HG02981 (cell line): ENCODE measurements around the gene NCOA3.
"Not testable (repeated sequence)": the region's sequence is repeated elsewhere in the genome, so short reads cannot be mapped to it uniquely, and the experiment has no call there.

Source experiments
- ATAC-seq: cut with Tn5 transposase; IDR thresholded peaks from one replicate; pipeline ENCODE4 v1.9.1; 2021; ENCODE audit warnings: mild to moderate bottlenecking, moderate library complexity; ENCODE audit not compliant: unreplicated experiment

Gene NCOA3

DNA sequence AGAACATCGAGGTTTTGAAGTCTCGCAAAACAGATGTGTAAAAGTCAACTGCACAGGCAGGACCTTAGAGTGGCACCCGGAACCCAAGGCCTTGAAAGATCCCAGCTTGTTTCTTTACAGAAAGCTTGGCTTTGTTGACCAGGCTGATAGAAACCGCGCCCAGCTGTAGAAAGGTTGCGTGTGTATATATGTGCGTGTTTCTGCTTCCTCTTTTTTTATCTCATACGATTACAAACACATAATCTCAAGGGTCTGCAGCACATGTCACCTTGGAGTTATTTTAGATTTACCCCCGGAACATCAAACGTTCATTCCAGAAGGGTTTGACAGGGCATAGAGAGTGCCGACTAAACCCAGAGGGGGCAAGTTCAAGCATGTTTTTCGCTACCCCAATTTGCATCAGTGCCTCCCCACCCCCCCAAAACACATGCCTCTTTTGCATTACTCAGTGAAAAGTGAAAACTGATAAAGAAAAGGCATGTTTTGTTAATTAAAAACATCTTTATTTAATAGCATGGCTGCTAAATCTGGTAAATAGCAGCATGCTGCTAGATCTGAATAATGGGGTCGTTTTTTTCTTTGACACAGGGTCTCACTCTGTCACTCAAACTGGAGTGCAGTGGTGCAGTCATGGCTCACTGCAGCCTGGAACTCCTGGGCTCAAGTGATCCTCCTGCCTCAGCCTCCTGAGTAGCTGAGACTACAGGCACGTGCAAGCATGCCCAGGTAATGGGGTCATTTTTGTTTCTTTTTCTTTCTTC is 33.2 kb upstream of the NCOA3 start:
- no peak for ATAC-seq

DNA sequence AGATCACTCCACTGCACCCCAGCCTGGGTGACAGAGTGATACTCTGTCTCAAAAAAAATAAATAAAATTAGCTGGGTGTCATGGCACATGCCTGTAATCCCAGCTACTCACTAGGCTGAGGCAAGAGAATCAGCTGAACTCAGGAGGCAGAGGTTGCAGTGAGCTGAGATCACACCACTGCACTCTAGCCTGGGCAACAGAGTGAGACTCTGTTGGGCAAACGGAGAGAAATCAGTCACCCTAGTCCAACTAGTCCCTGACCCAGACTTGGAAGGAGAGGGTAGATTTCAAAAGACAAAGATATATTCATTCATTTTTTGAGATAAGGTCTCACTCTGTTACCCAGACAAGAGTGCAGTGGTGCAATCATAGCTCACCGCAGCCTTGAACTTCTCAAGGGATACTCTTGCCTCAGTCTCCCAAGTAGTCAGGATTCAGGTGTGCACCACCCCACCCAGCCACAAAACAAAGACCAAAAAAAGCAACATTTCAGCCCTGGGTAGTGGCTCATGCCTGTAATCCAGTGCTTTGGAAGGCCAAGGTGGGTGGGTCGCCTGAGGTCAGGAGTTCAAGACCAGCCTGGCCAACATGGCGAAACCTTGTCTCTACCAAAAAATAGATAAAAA is 26.2 kb upstream of the NCOA3 start:
- ATAC-seq = no peak

DNA sequence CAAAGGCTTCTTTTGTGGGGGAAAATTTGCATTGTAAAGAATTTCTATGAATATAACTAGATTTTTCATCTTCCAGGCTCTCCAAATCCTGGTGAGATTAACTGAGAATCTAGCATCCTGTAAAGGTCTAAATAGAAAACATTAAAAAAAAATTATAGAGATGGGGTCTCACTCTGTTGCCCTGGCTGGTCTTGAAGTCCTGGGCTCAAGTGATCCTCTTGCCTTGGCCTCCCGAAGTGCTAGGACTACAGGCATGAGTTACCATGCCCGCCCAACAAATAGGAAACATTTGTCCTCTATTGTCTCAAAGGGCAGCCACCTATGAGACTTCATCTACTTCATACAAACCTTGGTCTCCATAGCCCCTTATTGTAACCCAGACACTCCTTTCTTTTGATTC is 25.2 kb upstream of the NCOA3 start:
- ATAC-seq = no peak

DNA sequence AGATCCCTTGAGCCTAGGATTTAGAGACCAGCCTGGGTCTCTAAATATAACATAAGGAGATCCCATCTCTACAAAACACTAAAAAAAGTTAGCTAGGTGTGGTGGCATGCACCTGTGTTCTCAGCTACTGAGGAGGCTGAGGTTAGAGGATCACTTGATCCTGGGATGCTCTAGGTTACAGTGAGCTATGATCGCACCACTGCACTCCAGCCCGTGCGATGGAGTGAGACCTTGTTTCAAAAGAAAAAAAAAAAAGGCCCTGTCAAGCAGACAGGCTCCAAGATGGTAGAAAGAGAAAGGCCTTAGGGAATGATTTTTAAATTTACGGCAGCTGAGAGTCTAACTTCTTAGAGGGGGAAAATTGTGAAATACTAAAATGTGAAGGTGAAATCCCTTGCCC is 22.6 kb upstream of the NCOA3 start:
- no peak for ATAC-seq

- ATAC-seq = no peak
Observed at GRCh38 chr20:47479506-47479905, 22.2 kb upstream of the NCOA3 start.

- no peak for ATAC-seq
Observed at GRCh38 chr20:47480239-47480638, 21.4 kb upstream of the NCOA3 start.

GRCh38 chr20:47480705-47481104 is 21.0 kb upstream of the NCOA3 start:
- no peak for ATAC-seq

GRCh38 chr20:47481330-47482216 is 20.1 kb upstream of the NCOA3 start:
- ATAC-seq = no peak

DNA sequence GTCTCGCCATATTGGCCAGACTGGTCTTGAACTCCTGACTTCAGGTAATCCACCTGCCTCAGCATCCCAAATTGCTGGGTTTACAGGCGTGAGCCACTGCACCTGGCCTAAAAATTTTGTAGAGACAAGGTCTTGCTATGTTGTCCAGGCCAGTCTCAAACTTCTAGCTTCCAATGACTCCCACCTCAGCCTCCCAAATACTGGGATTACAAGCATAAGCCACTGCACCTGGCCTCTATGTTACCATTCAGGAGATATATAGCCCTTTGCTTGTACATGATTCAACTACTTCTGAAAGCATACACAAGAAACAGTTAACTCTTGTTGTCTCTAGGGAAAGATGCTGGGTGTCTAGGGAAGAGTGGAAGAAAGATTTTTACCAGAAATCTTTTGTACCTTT is 19.0 kb upstream of the NCOA3 start:
- no peak for ATAC-seq

- ATAC-seq = no peak
Observed at GRCh38 chr20:47484303-47484702, 17.4 kb upstream of the NCOA3 start.

GRCh38 chr20:47487175-47487917 is 14.3 kb upstream of the NCOA3 start:
- peak; percentile 74 for ATAC-seq

DNA sequence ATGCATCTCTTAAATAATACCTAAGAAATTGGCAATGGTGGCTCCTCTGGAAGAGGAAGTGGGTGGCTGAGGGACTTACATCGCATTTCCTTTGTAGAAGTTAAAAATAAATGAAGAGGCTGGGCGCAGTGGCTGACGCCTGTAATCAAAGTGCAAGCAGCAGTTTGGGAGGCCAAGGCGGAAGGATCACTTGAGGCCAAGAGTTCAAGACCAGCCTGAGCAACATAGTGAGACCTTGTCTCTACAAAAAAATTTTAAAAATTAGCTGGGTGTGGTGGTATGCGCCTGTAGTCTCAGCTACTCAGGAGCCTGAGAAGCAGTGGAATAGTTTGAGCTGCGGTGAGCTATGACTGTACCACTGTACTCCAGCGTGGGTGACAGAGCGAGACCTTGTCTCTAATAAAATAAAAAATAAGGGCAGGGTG is 12.2 kb upstream of the NCOA3 start:
- no peak for ATAC-seq

- ATAC-seq = no peak
Observed at GRCh38 chr20:47490795-47491194, 10.9 kb upstream of the NCOA3 start.

- no peak for ATAC-seq
Observed at GRCh38 chr20:47492284-47492683, 9.4 kb upstream of the NCOA3 start.

DNA sequence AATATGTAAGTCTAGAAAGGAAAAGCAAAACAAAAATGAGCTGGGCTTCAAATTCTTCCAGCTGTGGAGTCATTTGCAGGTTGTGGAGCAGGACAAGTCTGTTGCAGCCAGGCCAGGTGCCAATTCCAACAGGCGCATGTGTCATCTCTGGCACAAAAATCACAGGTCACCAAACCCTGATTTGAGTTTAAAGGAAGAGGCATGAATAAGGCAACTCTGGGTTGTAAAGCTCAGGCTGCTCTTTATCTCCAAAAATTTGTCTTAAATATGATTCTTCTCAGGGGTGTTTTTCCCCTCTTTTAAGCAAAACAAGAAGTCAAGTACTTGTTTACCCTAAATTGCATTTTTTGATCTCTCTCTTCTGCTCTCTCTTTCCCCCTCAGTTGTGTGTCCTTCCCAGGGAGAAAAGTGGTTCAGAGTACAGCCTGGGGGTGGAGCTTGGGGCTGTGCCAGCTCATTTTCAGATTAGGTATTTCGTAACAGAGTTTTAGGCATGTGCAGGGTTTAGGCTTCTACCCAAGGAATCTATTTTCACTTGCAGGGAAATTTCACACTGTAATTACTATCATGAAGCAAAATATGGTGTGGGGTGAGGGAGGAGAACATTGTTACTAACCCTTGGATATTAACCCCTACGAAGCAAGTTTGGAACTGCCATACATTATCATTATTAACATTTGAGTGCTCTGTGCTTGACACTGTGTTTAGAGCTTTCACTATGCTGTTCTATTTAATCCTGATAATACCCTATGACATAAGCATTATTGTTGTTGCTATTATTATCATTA is 8.3 kb upstream of the NCOA3 start:
- no peak for ATAC-seq

DNA sequence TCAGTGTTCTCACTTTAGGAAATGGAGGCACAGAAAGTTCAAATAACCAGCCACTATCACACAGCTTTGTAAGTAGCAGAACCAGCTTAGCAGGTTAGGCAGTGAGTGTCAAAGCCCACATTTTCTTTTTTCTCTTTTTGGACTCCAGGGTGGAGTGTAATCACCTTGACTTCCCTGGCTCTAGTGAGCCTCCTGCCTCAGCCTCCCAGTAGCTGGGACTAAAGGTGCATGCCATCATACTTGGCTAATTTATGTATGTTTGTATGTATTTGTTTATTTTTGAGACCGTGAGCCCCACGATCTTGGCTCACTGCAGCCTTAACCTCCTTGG is 7.8 kb upstream of the NCOA3 start:
- no peak for ATAC-seq

DNA sequence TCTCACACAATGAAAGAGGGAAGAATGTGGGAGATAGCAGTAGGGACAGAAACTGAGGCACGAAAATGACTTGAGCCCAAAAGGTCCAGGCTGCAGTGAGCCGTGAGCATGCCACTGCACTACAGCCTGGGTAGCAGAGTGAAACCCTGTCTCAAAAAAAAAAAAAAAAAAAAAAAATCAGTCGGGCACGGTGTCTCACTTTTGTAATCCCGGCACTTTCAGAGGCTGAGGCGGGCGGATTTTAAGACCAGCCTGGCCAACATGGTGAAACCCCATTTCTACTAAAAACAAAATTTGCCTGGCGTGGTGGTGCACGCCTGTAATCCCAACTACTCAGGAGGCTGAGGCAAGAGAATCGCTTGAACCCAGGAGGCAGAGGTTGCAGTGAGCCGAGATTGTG is 7.1 kb upstream of the NCOA3 start:
- not testable (repeated sequence) for ATAC-seq

- ATAC-seq = no peak
Observed at GRCh38 chr20:47496118-47496517, 5.6 kb upstream of the NCOA3 start.

GRCh38 chr20:47498606-47499005 is 3.1 kb upstream of the NCOA3 start:
- ATAC-seq = no peak

- ATAC-seq = no peak
Observed at GRCh38 chr20:47499053-47499452, 2.6 kb upstream of the NCOA3 start.
